ENCODE measurements around the gene NR2F1-AS1. TPM values are rescaled to one million over a fixed set of nuclear protein-coding genes. Genes with fewer than 3 reads are reported as not detected.

NR2F1-AS1 gene
- total RNA-seq, 2 donors from 2014 or later: not detected

- H3K4me3 Mint-ChIP-seq: no peak overlapping the region
- H3K9me3 Mint-ChIP-seq: no peaks in the 10 kb centered on the region
- no peak for ATAC-seq (replicated peaks)
- peaks cover 5% of the 10 kb centered on the region for H3K36me3 Mint-ChIP-seq (ENCODE audit: low read depth)
- H3K4me1 Mint-ChIP-seq: no peaks in the 10 kb centered on the region
- peaks cover 40% of the 10 kb centered on the region for H3K27me3 Mint-ChIP-seq
- no peak overlapping the region for H3K27ac Mint-ChIP-seq
These were observed 17.3 kb upstream of the NR2F1-AS1 start for GRCh38 chr5:93598091-93599000.

- Mint-ChIP-seq H3K27ac (no peak overlapping the region), H3K4me3 (no peak overlapping the region), H3K9me3 (no peaks in the 10 kb centered on the region), H3K27me3 (peaks cover 45% of the 10 kb centered on the region), H3K36me3 (ENCODE audit: low read depth) (peaks cover 5% of the 10 kb centered on the region), H3K4me1 (no peaks in the 10 kb centered on the region)
- ATAC-seq (replicated peaks): no peak
These were observed 15.9 kb upstream of the NR2F1-AS1 start for GRCh38 chr5:93596676-93597490.

- no peaks in the 10 kb centered on the region for H3K4me1 Mint-ChIP-seq
- H3K27me3 Mint-ChIP-seq: peaks cover 51% of the 10 kb centered on the region
- no peak for ATAC-seq (replicated peaks)
- H3K4me3 Mint-ChIP-seq: no peak overlapping the region
- peaks cover 5% of the 10 kb centered on the region for H3K36me3 Mint-ChIP-seq (ENCODE audit: low read depth)
- no peaks in the 10 kb centered on the region for H3K9me3 Mint-ChIP-seq
- H3K27ac Mint-ChIP-seq: no peak overlapping the region
These were observed 15.3 kb upstream of the NR2F1-AS1 start for GRCh38 chr5:93596310-93596675.

- no peak overlapping the region for H3K4me3 Mint-ChIP-seq
- H3K4me1 Mint-ChIP-seq: no peaks in the 10 kb centered on the region
- no peak for ATAC-seq (replicated peaks)
- no peaks in the 10 kb centered on the region for H3K9me3 Mint-ChIP-seq
- H3K27ac Mint-ChIP-seq: no peak overlapping the region
- H3K27me3 Mint-ChIP-seq: peaks cover 55% of the 10 kb centered on the region
- H3K36me3 Mint-ChIP-seq (ENCODE audit: low read depth): peaks cover 5% of the 10 kb centered on the region
These were observed 14.6 kb upstream of the NR2F1-AS1 start for GRCh38 chr5:93595420-93596147.

GRCh38 chr5:93594591-93595419 lies 13.8 kb upstream of the NR2F1-AS1 start:
- no peak for ATAC-seq (replicated peaks)
- no peak overlapping the region for H3K4me3 Mint-ChIP-seq
- H3K27ac Mint-ChIP-seq: no peak overlapping the region
- no peaks in the 10 kb centered on the region for H3K4me1 Mint-ChIP-seq
- H3K36me3 Mint-ChIP-seq (ENCODE audit: low read depth): peaks cover 5% of the 10 kb centered on the region
- H3K9me3 Mint-ChIP-seq: no peaks in the 10 kb centered on the region
- H3K27me3 Mint-ChIP-seq: peaks cover 61% of the 10 kb centered on the region

- no peak overlapping the region for H3K4me3 Mint-ChIP-seq
- no peaks in the 10 kb centered on the region for H3K9me3 Mint-ChIP-seq
- peaks cover 10% of the 10 kb centered on the region for H3K36me3 Mint-ChIP-seq (ENCODE audit: low read depth)
- peaks cover 73% of the 10 kb centered on the region for H3K27me3 Mint-ChIP-seq
- H3K27ac Mint-ChIP-seq: no peak overlapping the region
- no peak for ATAC-seq (replicated peaks)
- H3K4me1 Mint-ChIP-seq: no peaks in the 10 kb centered on the region
These were observed 12.6 kb upstream of the NR2F1-AS1 start for GRCh38 chr5:93593476-93594131.

GRCh38 chr5:93592883-93593282 lies 11.9 kb upstream of the NR2F1-AS1 start:
- H3K27ac Mint-ChIP-seq: no peak overlapping the region
- H3K27me3 Mint-ChIP-seq: peaks cover 74% of the 10 kb centered on the region
- no peaks in the 10 kb centered on the region for H3K4me1 Mint-ChIP-seq
- peaks cover 11% of the 10 kb centered on the region for H3K36me3 Mint-ChIP-seq (ENCODE audit: low read depth)
- H3K9me3 Mint-ChIP-seq: no peaks in the 10 kb centered on the region
- no peak for ATAC-seq (replicated peaks)
- H3K4me3 Mint-ChIP-seq: no peak overlapping the region

GRCh38 chr5:93591323-93591945 lies 10.4 kb upstream of the NR2F1-AS1 start:
- Mint-ChIP-seq H3K36me3 (ENCODE audit: low read depth) (peaks cover 19% of the 10 kb centered on the region), H3K27me3 (peaks cover 75% of the 10 kb centered on the region), H3K27ac (no peak overlapping the region), H3K4me3 (no peak overlapping the region), H3K4me1 (no peaks in the 10 kb centered on the region), H3K9me3 (no peaks in the 10 kb centered on the region)
- no peak for ATAC-seq (replicated peaks)

GRCh38 chr5:93590493-93590892 lies 9.5 kb upstream of the NR2F1-AS1 start:
- ATAC-seq (replicated peaks): no peak
- H3K27ac Mint-ChIP-seq: no peak overlapping the region
- peaks cover 4% of the 10 kb centered on the region for H3K4me1 Mint-ChIP-seq
- no peaks in the 10 kb centered on the region for H3K9me3 Mint-ChIP-seq
- peaks cover 22% of the 10 kb centered on the region for H3K36me3 Mint-ChIP-seq (ENCODE audit: low read depth)
- H3K4me3 Mint-ChIP-seq: no peak overlapping the region
- H3K27me3 Mint-ChIP-seq: peaks cover 74% of the 10 kb centered on the region

GRCh38 chr5:93589829-93590215 lies 8.8 kb upstream of the NR2F1-AS1 start:
- H3K27ac Mint-ChIP-seq: no peak overlapping the region
- peaks cover 23% of the 10 kb centered on the region for H3K36me3 Mint-ChIP-seq (ENCODE audit: low read depth)

GRCh38 chr5:93589152-93589828 lies 8.3 kb upstream of the NR2F1-AS1 start:
- Mint-ChIP-seq H3K9me3 (no peaks in the 10 kb centered on the region), H3K27ac (no peak overlapping the region), H3K27me3 (peaks cover 68% of the 10 kb centered on the region), H3K4me3 (no peak overlapping the region), H3K4me1 (peaks cover 4% of the 10 kb centered on the region), H3K36me3 (ENCODE audit: low read depth) (peaks cover 23% of the 10 kb centered on the region)
- ATAC-seq (replicated peaks): no peak

More at GRCh38 chr5:93589829-93590215, 8.8 kb upstream of the NR2F1-AS1 start:
- no peak overlapping the region for H3K4me3 Mint-ChIP-seq
- H3K4me1 Mint-ChIP-seq: peaks cover 4% of the 10 kb centered on the region
- peaks cover 73% of the 10 kb centered on the region for H3K27me3 Mint-ChIP-seq
- no peaks in the 10 kb centered on the region for H3K9me3 Mint-ChIP-seq
- no peak for ATAC-seq (replicated peaks)

GRCh38 chr5:93588352-93589151 lies 7.5 kb upstream of the NR2F1-AS1 start:
- Mint-ChIP-seq H3K27me3 (peaks cover 62% of the 10 kb centered on the region), H3K4me3 (no peak overlapping the region), H3K4me1 (peaks cover 4% of the 10 kb centered on the region), H3K9me3 (no peaks in the 10 kb centered on the region), H3K36me3 (ENCODE audit: low read depth) (peaks cover 23% of the 10 kb centered on the region), H3K27ac (no peak overlapping the region)
- no peak for ATAC-seq (replicated peaks)
